SU-DHL-6 (cell line): ENCODE data around the gene RIMS4.

Experiments used
- H2AFZ ChIP-seq: fragments of 200-600 bp; sonication (generic); 2 replicates; pipeline ENCODE4 v1.6.1; 2014; ENCODE audit warnings: low read depth, mild to moderate bottlenecking, moderate library complexity, mixed read lengths, antibody characterized with exemption, low read length; ENCODE audit not compliant: severe bottlenecking
- H3F3A ChIP-seq: fragments of 200-600 bp; shearing (Covaris generic); 2 replicates; pipeline ENCODE4 v1.6.0; 2016; ENCODE audit warnings: antibody characterized with exemption, mild to moderate bottlenecking; ENCODE audit not compliant: insufficient read depth
- H3K27ac ChIP-seq: fragments of 200-600 bp; sonication (generic); 2 replicates; pipeline ENCODE4 v1.5.1; 2016; ENCODE audit warnings: low read depth, mild to moderate bottlenecking, low read length, moderate library complexity, mixed read lengths
- H3K27me3 ChIP-seq: fragments of 200-600 bp; sonication (generic), shearing (Covaris generic); 2 replicates; pipeline ENCODE4 v1.6.0; 2014; ENCODE audit warnings: mild to moderate bottlenecking, low read length
- H3K36me3 ChIP-seq: fragments of 200-600 bp; sonication (generic); 2 replicates; pipeline ENCODE4 v1.6.1; 2014; ENCODE audit warnings: mild to moderate bottlenecking, low read length, mixed read lengths
- H3K4me2 ChIP-seq: fragments of 300-600, 200-600 bp; shearing (Covaris generic), sonication (generic); 2 replicates; pipeline ENCODE4 v1.6.0; 2014; ENCODE audit warnings: low read length, low read depth, mild to moderate bottlenecking; ENCODE audit not compliant: poor library complexity, severe bottlenecking
- H3K4me3 ChIP-seq: fragments of 200-600 bp; sonication (generic); 2 replicates; pipeline ENCODE4 v1.5.1; 2014; ENCODE audit warnings: antibody characterized with exemption, low read length, mild to moderate bottlenecking, mixed read lengths; ENCODE audit not compliant: insufficient read depth, poor library complexity, severe bottlenecking
- H3K79me2 ChIP-seq: fragments of 200-600 bp; sonication (generic); 2 replicates; pipeline ENCODE4 v1.6.1; 2014; ENCODE audit warnings: mild to moderate bottlenecking, low read length, moderate library complexity; ENCODE audit not compliant: insufficient read depth
- H3K9ac ChIP-seq: fragments of 200-600 bp; sonication (generic); 2 replicates; pipeline ENCODE4 v1.7.0; 2014; ENCODE audit warnings: mild to moderate bottlenecking, low read length
- H3K9me2 ChIP-seq: fragments of 200-600 bp; sonication (generic); replicated peaks from 2 replicates; pipeline ENCODE4 v1.6.1; 2014; ENCODE audit warnings: low read length; ENCODE audit not compliant: insufficient read depth
- H3K9me3 ChIP-seq: fragments of 200-600 bp; sonication (generic); 2 replicates; pipeline ENCODE4 v1.6.1; 2014; ENCODE audit warnings: low read length, mixed read lengths; ENCODE audit not compliant: insufficient read depth
- H4K20me1 ChIP-seq: fragments of 200-600 bp; sonication (generic); 2 replicates; pipeline ENCODE4 v1.6.1; 2014; ENCODE audit warnings: low read depth, mild to moderate bottlenecking, antibody characterized with exemption, low read length, moderate library complexity, mixed read lengths
- CTCF ChIP-seq: fragments of 200-600 bp; sonication (generic); IDR thresholded peaks from one replicate; pipeline ENCODE4 v1.5.1; 2017; ENCODE audit warnings: antibody characterized with exemption, mild to moderate bottlenecking, low read length, moderate library complexity; ENCODE audit not compliant: insufficient read depth, poor library complexity, severe bottlenecking
- EZH2phosphoT487 ChIP-seq: fragments of 200-600 bp; sonication (generic), shearing (Covaris generic); conservative IDR thresholded peaks from 2 replicates; pipeline ENCODE4 v1.6.1; 2018; ENCODE audit warnings: mild to moderate bottlenecking, antibody characterized with exemption, low read length, moderate library complexity, mixed read lengths

RIMS4 gene

GRCh38 chr20:44723798-44724362 lies 86.5 kb downstream of the RIMS4 start:
- Histone ChIP-seq H3K36me3 (no peaks in the 10 kb centered on the region), H4K20me1 (no peaks in the 10 kb centered on the region), H3F3A (no peaks in the 10 kb centered on the region), H3K27me3 (no peaks in the 10 kb centered on the region), H3K4me3 (no peak overlapping the region), H3K4me2 (no peak overlapping the region), H3K9me2 (no peaks in the 10 kb centered on the region), H2AFZ (no peak overlapping the region), H3K9me3 (no peaks in the 10 kb centered on the region), H3K79me2 (no peaks in the 10 kb centered on the region), H3K9ac (no peak overlapping the region), H3K27ac (no peak overlapping the region)
- no peak for TF ChIP-seq EZH2phosphoT487
- TF ChIP-seq CTCF, result no peak

DNA sequence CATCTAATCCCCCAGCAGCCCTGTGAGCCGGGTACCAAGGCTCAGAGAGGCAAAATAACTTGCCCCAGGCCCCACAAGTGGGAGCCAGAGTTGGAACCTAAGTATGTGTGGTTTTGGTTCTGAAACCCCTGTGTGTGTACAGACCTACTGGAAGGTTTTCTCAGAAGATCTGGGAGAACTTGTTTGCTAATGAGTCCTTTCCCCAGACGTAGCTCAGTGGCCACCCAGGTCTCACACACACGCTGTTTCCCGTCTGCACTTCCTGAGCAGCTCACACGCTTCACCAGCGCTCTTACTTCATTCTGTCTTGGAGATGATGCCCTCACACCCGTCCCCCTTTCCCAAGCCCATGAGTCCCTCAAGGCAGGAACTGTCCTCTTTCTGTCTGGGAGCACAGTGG lies 87.0 kb downstream of the RIMS4 start:
- no peaks in the 10 kb centered on the region for H3K36me3 ChIP-seq
- no peak overlapping the region for H3K4me2 ChIP-seq
- H3K4me3 ChIP-seq, result no peak overlapping the region
- H4K20me1 ChIP-seq, result no peaks in the 10 kb centered on the region
- H3F3A ChIP-seq, result no peaks in the 10 kb centered on the region
- no peak overlapping the region for H2AFZ ChIP-seq
- TF ChIP-seq CTCF (no peak), EZH2phosphoT487 (no peak)
- no peaks in the 10 kb centered on the region for H3K27me3 ChIP-seq
- no peaks in the 10 kb centered on the region for H3K79me2 ChIP-seq
- H3K9me3 ChIP-seq, result no peaks in the 10 kb centered on the region
- no peak overlapping the region for H3K9ac ChIP-seq
- H3K9me2 ChIP-seq, result no peaks in the 10 kb centered on the region
- no peak overlapping the region for H3K27ac ChIP-seq

DNA sequence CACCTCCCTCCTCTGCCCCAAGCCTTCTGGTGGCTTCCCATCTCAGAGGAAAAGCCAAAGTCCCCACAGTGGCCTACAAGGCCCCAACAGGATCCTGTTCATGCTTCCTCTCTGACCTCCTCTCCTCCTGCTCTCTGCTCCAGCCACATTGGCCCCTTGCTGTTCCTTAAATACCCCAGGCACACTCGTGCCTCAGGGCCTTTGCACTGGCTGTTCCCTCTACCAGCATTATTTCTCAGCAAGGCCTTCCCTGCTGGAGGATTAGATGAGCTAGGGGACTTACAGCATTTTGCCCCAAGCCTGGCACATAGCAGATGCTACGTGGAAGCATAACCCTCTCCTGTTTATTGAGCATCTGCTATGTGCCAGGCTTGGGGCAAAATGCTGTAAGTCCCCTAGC lies 87.4 kb downstream of the RIMS4 start:
- no peaks in the 10 kb centered on the region for H3F3A ChIP-seq
- H3K9ac ChIP-seq, result no peak overlapping the region
- TF ChIP-seq CTCF, result no peak
- no peak overlapping the region for H3K4me3 ChIP-seq
- no peaks in the 10 kb centered on the region for H3K79me2 ChIP-seq
- no peak overlapping the region for H3K27ac ChIP-seq
- no peaks in the 10 kb centered on the region for H3K9me2 ChIP-seq
- H3K36me3 ChIP-seq, result no peaks in the 10 kb centered on the region
- H3K9me3 ChIP-seq, result no peaks in the 10 kb centered on the region
- H2AFZ ChIP-seq, result no peak overlapping the region
- H4K20me1 ChIP-seq, result no peaks in the 10 kb centered on the region
- no peaks in the 10 kb centered on the region for H3K27me3 ChIP-seq
- H3K4me2 ChIP-seq, result no peak overlapping the region

DNA sequence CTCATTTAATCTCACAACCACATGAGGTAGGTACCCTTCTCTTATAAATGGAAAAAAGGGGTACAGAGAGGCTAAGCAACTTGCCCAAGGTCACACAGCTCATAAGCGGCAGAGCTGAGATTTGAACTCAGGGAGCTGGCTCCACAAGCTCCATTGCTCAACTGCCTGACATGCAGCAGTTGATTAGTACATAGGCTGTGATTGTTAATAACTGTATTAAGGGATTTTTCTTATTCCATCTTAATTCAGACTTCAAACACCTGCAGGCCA lies 88.6 kb downstream of the RIMS4 start:
- no peak overlapping the region for H3K9ac ChIP-seq
- H3K9me3 ChIP-seq, result no peaks in the 10 kb centered on the region
- H3K9me2 ChIP-seq, result no peaks in the 10 kb centered on the region
- H3K4me2 ChIP-seq, result no peak overlapping the region
- H4K20me1 ChIP-seq, result no peaks in the 10 kb centered on the region
- H3K27ac ChIP-seq, result no peak overlapping the region
- no peak overlapping the region for H2AFZ ChIP-seq
- H3K36me3 ChIP-seq, result no peaks in the 10 kb centered on the region
- no peak overlapping the region for H3K4me3 ChIP-seq
- no peaks in the 10 kb centered on the region for H3K27me3 ChIP-seq
- H3K79me2 ChIP-seq, result no peaks in the 10 kb centered on the region
- H3F3A ChIP-seq, result no peaks in the 10 kb centered on the region
- no peak for TF ChIP-seq EZH2phosphoT487
- TF ChIP-seq CTCF, result no peak
